Activated CD4-positive, alpha-beta T cell treated with anti-CD3 and anti-CD28 coated beads, Interleukin-2, amount 50 U/mL, for 16 hours (primary cell): ENCODE results near the gene EXTL1.

Experiments
- DNase-seq: peaks from one replicate; pipeline ENCODE4 v3.0.0-alpha.2; 2020

Gene EXTL1

DNA sequence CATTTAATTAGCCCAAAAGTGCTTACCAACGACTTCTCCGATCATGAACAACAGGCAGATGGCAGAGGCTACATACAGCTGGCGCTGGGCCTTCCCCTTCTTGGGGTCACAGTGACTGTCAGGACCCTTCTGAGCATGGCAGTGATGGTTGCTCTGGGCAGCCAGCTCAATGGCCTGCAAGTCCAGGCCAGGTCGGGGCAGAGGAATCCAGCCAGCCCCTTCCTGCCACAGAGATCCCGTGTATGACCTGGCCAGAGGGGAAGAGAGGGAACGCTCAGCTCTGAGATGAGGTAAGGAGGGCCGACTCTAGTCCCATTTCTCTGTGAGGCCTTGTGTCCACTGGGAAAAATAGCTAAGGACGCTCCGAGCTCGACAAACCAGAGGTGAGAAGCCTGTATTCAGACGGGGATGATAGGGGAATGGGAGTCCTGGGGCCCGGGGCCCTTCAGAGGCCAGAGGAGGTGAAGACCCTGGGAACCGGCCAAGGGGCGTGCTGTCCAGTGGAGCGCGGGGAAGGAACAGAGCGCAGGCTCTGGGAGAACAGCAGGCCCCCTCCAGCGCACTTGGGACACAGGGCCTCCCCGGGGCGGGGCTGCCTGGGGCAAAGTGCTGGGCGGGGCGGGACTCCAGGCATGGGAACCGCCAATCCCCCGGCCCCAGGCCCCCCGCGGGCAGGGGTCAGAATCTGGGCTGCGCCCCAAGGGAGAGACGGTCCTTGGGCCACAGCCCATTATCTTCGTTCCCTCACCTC is 23.6 kb downstream of the EXTL1 start:
- no peak for DNase-seq

DNA sequence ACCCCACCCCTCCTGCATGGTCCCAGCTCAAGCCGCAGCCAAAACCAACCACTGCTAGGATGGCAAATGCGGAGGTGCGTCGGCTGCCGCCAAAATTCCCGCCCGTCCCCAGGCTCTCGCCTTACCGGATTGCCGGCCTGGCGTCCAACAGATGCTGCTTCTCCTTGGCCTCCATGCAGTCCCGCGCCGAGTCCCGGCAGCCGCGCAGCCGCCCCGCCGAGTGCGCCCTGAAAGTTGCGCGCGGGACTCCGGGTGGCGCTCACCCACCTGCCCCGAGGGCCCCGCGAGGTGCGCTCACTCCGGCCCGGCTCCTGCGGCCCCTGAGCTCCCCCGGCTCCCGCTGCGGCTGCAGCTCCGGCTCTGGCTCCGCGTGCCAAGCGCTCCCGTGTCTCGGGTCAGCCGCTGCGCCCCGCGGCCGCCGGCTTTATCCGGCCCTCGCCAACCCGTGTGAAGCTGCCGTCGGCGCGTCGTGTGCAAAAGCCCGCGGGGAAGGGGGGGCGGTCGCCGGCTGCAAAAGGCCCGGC is 24.2 kb downstream of the EXTL1 start, which contains the start of gene SLC30A2:
Gene SLC30A2, minus strand, starts transcription at position 397 of the 524 bp plus-strand sequence. Its CDS starts 222 bp downstream, at position 175.
- no peak for DNase-seq

DNA sequence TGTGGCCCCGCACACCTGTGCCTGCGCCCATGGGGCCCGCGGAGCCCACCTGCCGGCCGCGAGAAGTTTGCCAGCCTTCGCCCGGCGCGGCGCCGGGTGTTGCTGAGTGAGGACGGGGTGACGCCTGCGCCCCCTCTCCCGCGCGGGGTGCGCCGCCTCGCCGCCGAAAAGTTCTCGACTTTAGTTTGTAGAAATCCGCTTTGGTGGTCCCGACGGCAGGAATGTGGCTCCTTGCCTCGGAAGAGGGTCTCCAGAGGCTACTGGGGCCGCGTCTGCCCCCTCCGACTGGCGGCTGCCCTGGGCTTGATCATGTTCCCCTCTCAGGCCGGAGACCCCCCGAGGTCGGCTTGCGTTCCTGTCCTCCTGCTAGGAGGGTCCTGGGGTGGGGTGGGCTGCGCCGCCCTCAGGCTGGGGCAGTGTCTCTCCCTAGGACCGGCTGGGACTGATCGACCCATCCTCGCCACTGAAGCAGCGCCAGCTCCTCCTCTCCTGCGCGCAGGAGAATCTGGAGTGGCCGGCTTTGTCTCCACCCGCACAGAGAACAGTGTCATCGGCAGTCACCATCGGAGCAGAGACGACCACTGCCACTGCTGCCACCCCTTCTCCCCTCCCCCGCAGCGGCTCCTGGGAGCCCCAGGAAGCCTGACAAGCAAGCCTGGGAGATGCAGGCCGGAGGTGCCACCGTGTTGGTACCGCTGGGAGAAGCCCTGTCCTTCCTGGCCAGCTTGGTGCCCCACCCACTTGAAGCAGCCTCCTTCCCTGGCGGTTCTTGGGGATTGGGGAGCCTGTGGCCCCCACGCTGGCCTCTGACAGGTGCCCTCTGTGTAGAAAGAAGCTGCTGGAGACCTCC is 24.9 kb downstream of the EXTL1 start:
- DNase-seq, result no peak

DNA sequence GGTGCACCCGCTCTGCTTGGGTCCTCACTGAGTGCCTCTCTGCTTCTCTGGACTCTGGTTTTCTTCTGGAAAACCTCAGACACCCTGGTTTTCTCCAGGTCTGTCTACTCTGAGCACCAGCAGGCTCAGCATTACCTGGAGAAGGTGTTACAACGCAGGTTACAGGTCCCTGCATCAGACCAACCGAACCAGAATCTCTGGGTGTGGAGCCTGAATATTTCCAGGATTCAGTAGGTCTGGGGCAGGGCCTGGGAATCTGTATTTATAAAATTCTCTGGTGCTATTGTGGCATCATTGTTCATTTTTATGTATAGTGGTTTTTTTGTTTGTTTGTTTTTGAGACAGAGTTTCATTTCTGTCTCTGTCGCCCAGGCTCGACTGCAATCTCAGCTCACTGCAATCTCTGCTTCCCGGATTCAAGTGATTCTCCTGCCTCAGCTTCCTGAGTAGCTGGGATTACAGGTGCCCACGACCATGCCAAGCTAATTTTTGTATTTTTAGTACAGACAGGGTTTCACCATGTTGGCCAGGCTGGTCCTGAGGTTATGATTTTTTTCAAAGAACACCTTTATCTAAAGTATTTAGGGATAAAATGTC is 25.8 kb downstream of the EXTL1 start:
- no peak for DNase-seq

DNA sequence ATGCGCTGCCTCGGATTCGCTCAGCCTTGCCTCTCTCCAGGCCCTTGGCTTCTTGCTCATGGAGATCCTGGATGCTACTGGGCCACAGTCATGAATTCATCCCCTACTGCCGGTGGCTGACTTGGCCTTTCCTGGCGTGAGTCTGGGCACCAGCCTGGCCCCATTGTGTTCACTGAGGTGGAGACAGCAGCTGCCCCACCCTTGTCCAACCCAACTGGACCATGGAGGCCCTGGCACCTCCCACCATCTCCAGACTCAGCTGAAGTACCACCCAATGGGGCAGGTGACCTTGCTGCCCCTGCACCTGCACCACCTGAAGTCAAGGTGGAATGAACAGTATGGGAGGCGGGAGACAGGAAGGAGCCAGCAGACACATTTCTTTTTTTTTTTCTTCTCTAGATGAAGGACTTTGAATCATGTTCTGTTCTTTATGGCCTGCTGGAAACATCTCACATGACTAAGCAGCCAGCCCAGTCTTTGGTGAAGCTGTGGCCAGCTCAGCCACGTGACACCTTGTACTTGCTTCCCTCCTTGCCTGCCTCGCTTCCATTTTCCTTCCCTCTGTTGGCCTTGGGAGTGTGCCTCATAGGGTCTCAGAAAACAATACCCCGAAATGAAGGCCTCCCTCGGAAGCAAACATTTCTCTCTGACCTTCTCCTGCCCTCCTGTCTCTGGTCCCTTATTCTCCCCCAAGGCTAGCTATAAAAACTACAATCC is 28.1 kb downstream of the EXTL1 start:
- no peak for DNase-seq

DNA sequence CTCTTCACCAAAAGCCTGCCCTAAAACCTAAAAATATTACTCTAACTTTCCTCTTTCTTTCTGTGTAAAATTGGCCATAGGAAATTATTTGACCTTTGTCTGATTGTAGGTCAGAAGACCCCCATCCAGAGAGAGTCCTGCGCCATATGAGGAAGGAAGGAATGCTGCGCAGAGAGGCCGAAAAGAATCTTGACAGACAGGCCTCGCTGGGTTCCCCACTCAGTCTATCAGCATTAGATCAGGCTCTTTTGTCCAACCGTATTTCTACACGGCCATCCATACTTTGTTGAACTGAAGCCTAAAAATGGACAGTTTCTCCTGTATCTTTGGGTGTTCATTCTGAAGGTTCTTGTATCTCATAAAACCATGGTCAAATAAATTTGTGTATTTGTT is 28.7 kb downstream of the EXTL1 start:
- no peak for DNase-seq

DNA sequence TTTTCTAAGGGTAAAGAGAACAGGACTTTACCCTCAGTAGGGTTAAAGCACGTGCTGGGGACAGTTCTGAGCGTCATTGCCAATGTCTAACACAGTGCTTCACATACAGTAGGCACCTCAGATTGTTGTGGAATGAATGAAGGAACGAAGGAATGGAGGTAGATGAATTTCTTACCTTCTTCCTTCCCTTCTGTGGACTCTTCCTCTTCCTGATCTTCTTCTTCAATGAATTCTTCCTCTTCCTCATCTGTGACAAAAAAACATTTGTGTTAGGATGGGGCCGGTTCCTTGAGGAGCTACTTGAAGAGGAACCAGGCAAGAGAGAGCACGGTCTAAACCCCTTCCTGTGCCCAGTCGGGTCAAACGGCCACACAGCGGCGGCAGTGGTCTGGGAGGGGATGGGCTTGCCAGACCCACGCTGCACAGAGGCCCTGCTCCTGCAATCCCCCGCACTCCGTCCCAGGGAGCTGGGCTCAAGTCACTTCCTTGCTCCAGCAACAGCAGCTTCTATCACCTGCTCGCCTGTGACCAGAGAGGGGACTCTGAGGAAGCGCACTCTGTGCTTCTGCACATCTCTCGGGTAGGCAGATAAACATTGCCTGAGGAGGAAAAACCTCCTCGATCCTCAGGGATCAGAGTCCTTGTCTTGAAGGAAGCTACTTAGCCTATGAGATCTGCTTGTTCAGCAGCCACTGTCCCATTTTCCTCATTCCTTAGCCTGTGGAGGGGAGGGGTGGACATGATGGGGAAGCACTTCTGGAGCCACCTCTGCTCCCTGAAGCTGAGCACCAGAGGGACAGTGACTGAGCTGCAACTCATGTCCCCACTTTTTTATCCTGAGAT is 32.4 kb downstream of the EXTL1 start:
- DNase-seq, result no peak

DNA sequence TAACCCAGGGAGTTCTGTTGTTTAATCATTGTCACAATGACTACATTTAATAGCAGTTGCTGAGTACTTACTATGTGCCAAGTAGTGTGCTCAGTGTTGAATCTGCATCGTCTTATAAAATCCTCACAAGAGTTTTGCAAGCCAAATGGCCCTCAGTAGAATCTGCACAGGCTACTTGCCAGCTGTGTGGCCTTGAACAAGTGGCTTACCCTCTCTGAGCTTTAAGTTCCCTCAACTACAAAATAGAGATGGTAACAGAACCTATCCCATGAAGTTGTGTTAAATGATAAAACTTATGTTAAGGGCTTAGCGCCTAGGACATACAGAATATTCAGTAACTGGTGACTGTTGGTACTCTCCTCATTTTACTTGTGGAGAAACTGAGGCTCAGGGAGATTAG is 33.5 kb downstream of the EXTL1 start:
- DNase-seq, result no peak

DNA sequence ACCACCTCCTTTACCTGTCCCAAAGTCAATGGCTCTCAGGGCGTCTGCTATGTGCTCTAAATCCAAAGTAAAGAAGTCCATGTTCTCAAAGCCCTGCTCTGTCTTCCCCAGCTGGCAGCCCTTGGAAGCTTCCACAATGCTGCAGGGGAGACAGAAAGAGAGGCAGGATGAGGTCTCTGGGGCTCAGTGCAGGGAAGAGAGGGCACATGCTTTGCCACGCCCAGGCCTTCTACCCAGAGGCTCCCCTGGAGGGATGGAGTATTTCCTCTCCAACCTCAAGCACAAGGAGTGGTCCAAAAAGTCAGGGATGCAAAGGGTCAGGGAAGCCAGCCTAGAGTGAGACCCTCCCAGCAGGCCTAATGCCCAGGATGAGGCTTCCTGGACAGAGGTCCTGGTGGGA is 35.6 kb downstream of the EXTL1 start:
- DNase-seq, result no peak

DNA sequence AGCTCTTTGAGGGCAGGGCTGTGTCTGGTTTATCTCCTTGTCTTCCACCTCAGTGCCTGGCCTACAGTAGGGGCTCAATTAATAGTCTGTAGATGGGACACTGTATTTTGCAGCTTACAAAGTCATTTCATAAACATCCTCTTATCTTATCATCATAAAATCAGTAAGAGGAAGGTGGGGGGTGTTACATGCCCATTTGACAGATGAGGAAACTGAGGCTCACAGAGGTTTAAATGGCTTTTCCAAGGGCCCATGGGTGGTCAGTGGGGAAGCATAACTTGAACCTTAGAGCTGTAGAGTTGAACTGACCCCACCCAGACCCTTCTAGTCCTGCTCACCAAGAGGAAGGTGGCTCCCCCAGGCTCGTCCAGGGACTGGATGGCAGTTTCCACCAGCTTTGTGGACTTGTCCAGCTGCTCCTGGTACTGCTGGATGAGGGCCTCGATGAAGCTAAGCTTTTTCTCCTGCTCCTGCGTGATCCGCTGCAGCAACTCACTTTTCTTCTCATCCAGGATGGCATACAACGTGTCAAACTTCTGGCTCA is 36.5 kb downstream of the EXTL1 start:
- no peak for DNase-seq

DNA sequence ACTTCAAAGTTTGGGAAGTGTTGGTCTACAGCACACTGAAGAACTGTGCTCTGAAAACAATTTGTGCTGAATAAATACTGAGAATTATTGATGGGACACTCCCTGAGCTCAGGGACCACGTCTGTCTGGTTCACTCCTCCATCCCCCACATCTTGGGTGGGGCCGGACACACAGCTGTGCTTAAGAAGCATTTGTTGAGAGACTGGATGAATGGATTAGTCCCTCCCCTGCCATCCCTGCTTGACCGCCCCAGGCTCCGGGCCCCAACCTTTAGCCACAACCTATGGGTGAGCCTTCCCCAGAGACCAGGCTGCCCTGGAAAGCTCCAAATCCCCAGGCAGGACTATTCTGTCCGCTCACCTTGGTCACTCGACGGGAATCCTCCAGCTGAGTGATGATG is 38.3 kb downstream of the EXTL1 start:
- no peak for DNase-seq

DNA sequence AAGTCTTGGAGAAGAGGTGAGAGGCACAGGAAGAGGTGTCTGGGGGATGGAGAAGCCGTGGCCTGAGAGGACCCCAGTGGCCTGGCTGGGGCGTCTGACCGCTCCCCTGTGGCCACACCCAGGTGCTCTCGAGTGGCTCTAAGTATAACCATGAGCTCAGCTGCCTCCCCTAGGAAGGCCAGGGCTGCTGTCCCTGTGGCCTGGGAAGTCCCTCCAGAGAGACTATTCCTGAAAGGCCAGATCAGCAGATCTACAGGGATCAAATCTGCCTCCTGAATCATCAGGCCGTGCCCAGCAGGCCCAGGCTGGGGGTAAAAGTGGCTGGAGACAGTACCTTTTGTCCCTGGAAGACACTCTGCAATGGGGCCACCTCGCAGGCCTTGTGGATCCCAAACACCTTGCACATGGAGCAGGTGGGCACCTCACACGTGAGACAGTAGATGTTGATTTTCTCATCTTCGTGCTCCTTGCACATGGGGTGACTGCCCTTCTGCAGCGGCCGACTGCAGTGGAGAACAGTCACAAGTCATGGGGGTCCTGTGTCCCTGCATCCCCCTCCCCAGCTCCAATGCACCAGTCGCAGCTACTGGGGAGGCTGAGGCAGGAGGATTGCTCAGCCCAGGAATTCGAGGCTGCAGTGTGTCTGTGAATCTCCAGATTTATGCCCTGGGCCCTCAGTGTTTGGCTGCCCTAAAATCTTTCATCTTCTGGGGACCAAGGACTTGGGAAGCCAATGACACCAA is 39.4 kb downstream of the EXTL1 start:
- no peak for DNase-seq

DNA sequence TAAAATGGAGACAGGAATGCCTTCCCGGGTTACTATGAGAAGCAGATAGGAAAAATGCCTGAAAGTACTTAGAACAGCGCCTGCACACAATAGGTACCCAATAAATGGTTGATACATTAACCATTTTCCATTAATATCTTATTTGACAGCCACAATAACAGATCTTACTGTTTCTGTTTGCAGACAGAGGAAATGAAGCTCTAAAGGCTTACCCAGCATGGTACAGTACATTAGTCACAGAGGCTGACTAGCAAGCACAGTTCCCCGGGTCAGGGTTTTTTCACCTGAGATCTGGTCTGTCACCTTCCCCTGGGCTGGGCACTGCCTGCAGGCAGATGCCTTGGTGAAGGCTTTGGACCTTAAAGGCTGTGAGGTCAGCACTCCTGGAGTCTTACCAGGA is 43.0 kb downstream of the EXTL1 start:
- DNase-seq, result no peak

DNA sequence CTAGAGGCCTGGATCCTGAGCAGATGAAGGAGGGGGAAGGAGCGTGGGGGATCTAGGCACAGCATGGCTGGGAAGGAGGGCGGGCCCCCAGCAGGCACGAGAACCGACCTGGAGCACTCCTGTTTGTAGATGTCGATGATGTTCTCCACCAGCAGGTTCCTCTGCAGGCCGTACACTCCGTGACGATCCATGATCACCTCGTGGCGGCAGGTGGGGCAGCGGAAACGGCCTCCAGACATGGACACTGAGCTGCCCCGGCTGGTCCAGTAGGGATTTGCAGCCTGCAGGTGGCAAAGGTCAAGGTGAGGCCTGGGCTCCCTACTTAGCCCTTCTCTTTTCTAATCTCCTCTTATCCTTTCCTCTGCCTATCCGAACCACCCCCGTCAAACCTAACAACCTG is 44.6 kb downstream of the EXTL1 start:
- DNase-seq, result no peak

DNA sequence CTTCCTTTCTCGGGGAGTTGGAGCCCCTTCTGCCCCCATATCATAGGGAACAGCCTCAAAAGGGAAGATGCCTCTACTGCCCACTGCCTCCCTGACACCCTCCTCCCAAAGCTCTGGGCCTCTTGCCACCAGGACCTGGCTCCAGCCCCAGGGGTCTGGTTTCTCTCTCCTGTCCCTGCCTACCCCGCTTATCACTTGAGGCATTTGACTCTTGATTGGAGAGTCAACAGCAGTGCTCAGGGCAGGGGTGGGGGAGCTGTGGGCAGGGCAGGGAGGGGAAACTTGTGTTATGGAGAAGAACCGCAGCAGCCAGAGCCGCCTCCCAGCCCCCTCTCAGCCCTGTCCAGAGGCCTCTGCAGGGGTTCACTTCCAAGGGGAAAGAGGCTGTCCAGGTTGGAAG is 45.3 kb downstream of the EXTL1 start:
- no peak for DNase-seq

DNA sequence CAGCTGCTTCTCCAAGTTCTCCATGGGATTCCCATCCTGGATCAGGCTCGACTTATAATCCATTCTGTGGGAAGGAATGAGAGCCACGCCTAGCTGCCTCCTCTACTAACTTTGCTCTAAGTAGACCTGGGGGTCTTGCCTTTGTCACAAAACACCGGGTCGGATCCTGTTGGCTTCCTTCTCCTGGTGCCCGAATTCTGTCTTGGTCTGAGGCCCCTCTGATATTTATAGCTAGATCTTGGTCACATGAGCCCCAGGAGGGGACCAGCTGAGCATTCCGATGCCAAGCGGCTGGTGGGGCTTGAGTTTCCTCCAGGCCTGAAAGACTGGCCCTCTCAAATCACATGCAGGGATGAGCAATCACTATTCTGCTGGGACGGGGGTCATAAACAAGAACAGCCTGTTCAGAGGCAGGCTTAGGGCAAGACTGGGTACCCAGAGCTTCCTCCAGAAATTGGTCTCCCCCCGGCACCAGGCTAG is 45.9 kb downstream of the EXTL1 start, which contains the start of gene TRIM63:
Gene TRIM63, minus strand, starts transcription at position 199 of the 480 bp plus-strand sequence. Its CDS starts 136 bp downstream, at position 63.
- no peak for DNase-seq

DNA sequence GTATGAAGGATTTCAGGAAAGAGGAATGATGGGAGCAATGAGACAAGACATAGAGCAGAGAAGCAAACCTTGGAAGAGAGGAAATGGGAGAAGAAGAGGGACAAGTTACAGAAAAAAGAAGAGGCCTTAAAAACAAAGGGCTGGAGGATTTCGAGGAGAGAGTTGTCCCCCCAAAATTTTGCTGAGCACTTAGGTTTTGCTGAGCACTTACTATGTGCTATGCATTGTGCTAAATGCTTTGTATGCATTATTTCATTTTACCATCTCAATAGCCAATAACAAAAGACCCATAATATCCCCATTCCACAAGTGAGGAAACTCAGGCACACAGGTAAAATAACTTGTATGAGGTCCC is 48.3 kb downstream of the EXTL1 start:
- no peak for DNase-seq

DNA sequence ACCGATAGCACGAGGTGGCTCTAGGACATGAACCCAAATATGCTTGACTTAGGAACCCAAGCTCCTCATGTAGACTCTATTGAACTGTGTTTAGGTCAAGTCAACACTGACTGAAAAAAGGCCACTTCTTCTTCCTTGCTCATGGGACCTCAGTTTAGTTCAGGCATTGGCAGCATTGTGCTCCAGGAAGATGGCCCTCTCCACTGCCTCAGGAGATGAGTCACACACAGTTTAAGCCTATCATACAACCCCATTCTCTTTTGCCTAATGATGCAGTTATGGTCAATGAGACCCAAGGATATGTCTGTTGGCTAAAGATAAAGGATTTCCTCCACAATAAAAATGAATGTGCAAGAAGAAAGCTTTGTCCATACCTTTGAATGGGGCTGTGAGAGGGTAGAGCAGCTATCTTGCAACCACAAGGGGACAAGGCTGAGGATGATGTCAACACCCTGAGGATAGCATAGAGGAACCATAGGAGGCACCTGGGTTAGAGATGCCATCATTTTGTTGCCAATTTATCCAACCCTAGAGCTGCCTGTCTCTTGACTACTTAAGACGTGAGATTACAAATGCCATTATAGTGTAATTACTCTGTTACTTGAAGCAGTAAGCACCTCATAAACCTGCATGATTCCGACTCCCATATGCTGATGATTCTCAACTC is 48.9 kb downstream of the EXTL1 start:
- no peak for DNase-seq

DNA sequence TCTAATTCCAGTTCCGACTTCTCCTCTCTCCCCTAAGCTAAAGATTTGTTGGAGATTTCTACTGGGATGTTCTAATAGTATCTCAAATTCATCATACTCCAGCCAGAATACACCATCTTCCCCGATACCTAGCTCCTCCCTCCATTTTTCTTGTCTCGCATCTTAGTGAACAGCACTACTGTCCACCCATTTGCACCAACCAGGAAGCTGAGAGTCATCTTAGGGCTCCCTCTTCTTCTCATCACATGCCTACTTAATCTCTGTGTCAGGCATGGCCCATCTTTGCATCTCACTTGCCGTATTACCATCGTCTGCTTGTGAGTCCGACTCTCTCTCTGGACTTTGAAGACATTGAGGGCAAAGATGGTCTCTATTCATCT is 49.4 kb downstream of the EXTL1 start:
- no peak for DNase-seq

DNA sequence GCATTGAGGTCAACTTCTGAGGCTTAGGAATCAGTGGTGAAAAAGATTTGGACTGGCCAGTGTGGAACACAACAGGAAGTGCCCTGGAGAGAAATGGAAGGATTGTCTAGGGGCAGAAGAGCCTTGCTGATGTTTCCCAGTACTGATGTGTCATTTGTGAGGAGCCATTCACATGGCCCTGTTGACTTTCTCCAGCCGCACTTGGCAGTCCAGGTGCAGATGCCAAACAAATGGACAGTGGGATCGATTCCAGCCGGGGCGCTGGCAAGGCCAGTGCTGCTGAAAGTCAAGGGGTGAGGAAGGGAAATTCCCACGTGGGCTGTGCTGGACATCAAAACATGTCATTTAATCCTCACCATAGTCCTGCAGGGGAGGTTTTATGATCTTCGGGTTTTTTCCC is 50.7 kb downstream of the EXTL1 start:
- no peak for DNase-seq
